GM12892 (cell line): ENCODE data around the gene KRTAP5-9.
"Not testable (repeated sequence)": the region's sequence is repeated elsewhere in the genome, so short reads cannot be mapped to it uniquely, and the experiment has no call there.

Experiments used
- DNase-seq: peaks from one replicate; pipeline ENCODE4 v3.0.0; 2011; ENCODE audit not compliant: insufficient read length
- FAIRE-seq: peaks from 2 replicates; lab custom pipeline; 2011; peaks lifted over from hg19 to GRCh38; lab: Jason Lieb, UNC
- POLR2A ChIP-seq: IDR thresholded peaks from 2 replicates; pipeline ENCODE4 v1.6.1; 2011; ENCODE audit warnings: low read depth, low read length, control low read depth
- POLR2AphosphoS5 ChIP-seq: IDR thresholded peaks from 2 replicates; pipeline ENCODE4 v1.6.1; 2011; ENCODE audit warnings: low read depth, low read length, control low read depth
- TAF1 ChIP-seq: IDR thresholded peaks from 2 replicates; pipeline ENCODE4 v1.6.1; 2011; ENCODE audit warnings: low read depth, mild to moderate bottlenecking, control low read depth, low read length, borderline replicate concordance

KRTAP5-9 gene

GRCh38 chr11:71572811-71573210 lies 24.6 kb downstream of the KRTAP5-9 start:
- FAIRE-seq = no peak
- DNase-seq = no peak
- TF ChIP-seq POLR2A (no peak), TAF1 (no peak), POLR2AphosphoS5 (no peak)

GRCh38 chr11:71574418-71574817 lies 26.2 kb downstream of the KRTAP5-9 start:
- DNase-seq = no peak
- FAIRE-seq = no peak
- TF ChIP-seq POLR2A (no peak), POLR2AphosphoS5 (no peak), TAF1 (no peak)

- DNase-seq = no peak
- TF ChIP-seq TAF1 (no peak), POLR2A (no peak), POLR2AphosphoS5 (no peak)
- no peak for FAIRE-seq
Measured at GRCh38 chr11:71575723-71576424, 27.7 kb downstream of the KRTAP5-9 start.

- DNase-seq, FAIRE-seq: not testable (repeated sequence)
Measured at GRCh38 chr11:71576688-71577465, 28.7 kb downstream of the KRTAP5-9 start.

- DNase-seq (no peak), FAIRE-seq (no peak)
- TF ChIP-seq TAF1 (no peak), POLR2AphosphoS5 (no peak), POLR2A (no peak)
Measured at GRCh38 chr11:71577469-71578004, 29.3 kb downstream of the KRTAP5-9 start.

- not testable (repeated sequence) for DNase-seq, FAIRE-seq
Measured at GRCh38 chr11:71579513-71579912, 31.3 kb downstream of the KRTAP5-9 start.

GRCh38 chr11:71580057-71581003 lies 32.1 kb downstream of the KRTAP5-9 start:
- FAIRE-seq = no peak
- peak; percentile 36 for DNase-seq
- TF ChIP-seq POLR2A = no peak
- no peak for TF ChIP-seq TAF1
- no peak for TF ChIP-seq POLR2AphosphoS5

GRCh38 chr11:71581826-71582225 lies 33.6 kb downstream of the KRTAP5-9 start:
- no peak for TF ChIP-seq POLR2A
- TF ChIP-seq TAF1 = no peak
- TF ChIP-seq POLR2AphosphoS5 = no peak
- FAIRE-seq (no peak), DNase-seq (no peak)

GRCh38 chr11:71582309-71582895 lies 34.2 kb downstream of the KRTAP5-9 start, which contains the start of gene KRTAP5-11:
TSS of gene KRTAP5-11 (minus strand) at chr11:71582875. CDS start at chr11:71582837, 38 bp downstream.
- DNase-seq (no peak), FAIRE-seq (no peak)
- TF ChIP-seq POLR2AphosphoS5 = no peak
- no peak for TF ChIP-seq POLR2A
- TF ChIP-seq TAF1 = no peak

- DNase-seq, FAIRE-seq: not testable (repeated sequence)
Measured at GRCh38 chr11:71582969-71583368, 34.7 kb downstream of the KRTAP5-9 start.

GRCh38 chr11:71585673-71586072 lies 37.5 kb downstream of the KRTAP5-9 start:
- not testable (repeated sequence) for FAIRE-seq, DNase-seq

GRCh38 chr11:71588314-71588713 lies 40.1 kb downstream of the KRTAP5-9 start:
- not testable (repeated sequence) for DNase-seq, FAIRE-seq

- not testable (repeated sequence) for FAIRE-seq, DNase-seq
Measured at GRCh38 chr11:71588822-71589545, 40.8 kb downstream of the KRTAP5-9 start.

GRCh38 chr11:71589546-71589920 lies 41.3 kb downstream of the KRTAP5-9 start:
- not testable (repeated sequence) for FAIRE-seq, DNase-seq
